NB4 (cell line): ENCODE measurements around the gene FAM53C.

Source experiments
- DNase-seq: peaks from one replicate; pipeline ENCODE4 v3.0.0; 2010; ENCODE audit warnings: low read depth
- H3K4me3 ChIP-seq: one replicate; pipeline ENCODE4 v1.5.1; 2011; ENCODE audit warnings: mild to moderate bottlenecking, low read depth, low read length, moderate library complexity
- MYC ChIP-seq: IDR thresholded peaks from 2 replicates; pipeline ENCODE4 v1.6.1; 2011; ENCODE audit warnings: low read depth, low read length
- POLR2A ChIP-seq: IDR thresholded peaks from 2 replicates; pipeline ENCODE4 v1.6.1; 2011; ENCODE audit warnings: mild to moderate bottlenecking; ENCODE audit not compliant: insufficient read length; ENCODE audit errors: extremely low read depth
- TF ChIP-seq, protein P1 (sequence below): IDR thresholded peaks from 2 replicates; pipeline ENCODE4 v1.6.1; 2011; ENCODE audit warnings: low read depth, low read length
- TF ChIP-seq, protein P2 (sequence below): IDR thresholded peaks from one replicate; pipeline ENCODE4 v1.5.1; 2012; ENCODE audit warnings: low read depth, low read length

Gene FAM53C

DNA sequence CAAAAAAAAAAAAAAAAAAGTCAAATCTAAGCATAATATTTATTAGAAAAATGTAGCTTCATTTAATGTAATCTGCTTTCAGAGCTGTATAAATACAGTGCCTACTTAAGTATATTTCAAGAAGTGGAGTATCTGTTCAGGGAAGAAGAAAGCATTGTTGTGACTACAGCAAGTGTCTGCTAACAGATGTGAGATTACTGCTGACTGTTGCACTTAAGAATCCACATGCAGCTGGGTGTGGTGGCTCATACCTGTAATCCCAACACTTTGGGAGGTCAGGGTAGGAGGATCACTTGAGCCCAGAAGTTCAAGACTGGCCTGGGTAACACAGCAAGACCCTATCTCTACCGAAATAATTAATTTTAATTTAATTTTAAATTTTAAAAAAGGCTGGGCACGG is 33.4 kb downstream of the FAM53C start:
- TF ChIP-seq, protein P1, sequence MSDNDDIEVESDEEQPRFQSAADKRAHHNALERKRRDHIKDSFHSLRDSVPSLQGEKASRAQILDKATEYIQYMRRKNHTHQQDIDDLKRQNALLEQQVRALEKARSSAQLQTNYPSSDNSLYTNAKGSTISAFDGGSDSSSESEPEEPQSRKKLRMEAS: no peak
- TF ChIP-seq MYC (no peak), POLR2A (no peak)
- TF ChIP-seq, protein P2, sequence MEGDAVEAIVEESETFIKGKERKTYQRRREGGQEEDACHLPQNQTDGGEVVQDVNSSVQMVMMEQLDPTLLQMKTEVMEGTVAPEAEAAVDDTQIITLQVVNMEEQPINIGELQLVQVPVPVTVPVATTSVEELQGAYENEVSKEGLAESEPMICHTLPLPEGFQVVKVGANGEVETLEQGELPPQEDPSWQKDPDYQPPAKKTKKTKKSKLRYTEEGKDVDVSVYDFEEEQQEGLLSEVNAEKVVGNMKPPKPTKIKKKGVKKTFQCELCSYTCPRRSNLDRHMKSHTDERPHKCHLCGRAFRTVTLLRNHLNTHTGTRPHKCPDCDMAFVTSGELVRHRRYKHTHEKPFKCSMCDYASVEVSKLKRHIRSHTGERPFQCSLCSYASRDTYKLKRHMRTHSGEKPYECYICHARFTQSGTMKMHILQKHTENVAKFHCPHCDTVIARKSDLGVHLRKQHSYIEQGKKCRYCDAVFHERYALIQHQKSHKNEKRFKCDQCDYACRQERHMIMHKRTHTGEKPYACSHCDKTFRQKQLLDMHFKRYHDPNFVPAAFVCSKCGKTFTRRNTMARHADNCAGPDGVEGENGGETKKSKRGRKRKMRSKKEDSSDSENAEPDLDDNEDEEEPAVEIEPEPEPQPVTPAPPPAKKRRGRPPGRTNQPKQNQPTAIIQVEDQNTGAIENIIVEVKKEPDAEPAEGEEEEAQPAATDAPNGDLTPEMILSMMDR: no peak
- no peak overlapping the region for H3K4me3 ChIP-seq
- DNase-seq: no peak

DNA sequence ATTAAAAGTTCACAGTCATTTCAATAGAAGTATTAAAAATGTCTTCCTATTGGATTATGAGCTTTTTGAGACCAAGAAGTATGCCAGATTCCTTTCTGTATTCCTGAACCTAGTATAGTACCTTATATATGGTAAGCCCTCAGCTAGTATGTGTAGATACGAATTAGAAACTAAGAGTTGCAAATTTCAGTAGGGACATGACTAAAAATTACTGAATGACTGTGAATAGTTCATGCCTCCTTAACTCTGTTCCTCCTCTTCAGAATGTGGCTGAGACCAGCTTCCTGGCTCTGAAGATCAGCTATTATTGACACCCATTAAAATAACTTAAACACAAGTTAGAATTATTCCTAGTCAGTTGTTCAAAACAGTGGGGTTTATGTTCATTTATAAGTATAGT is 34.2 kb downstream of the FAM53C start:
- no peak overlapping the region for H3K4me3 ChIP-seq
- TF ChIP-seq, protein P1: no peak
- TF ChIP-seq MYC (no peak), POLR2A (no peak)
- TF ChIP-seq, protein P2: no peak
- no peak for DNase-seq

DNA sequence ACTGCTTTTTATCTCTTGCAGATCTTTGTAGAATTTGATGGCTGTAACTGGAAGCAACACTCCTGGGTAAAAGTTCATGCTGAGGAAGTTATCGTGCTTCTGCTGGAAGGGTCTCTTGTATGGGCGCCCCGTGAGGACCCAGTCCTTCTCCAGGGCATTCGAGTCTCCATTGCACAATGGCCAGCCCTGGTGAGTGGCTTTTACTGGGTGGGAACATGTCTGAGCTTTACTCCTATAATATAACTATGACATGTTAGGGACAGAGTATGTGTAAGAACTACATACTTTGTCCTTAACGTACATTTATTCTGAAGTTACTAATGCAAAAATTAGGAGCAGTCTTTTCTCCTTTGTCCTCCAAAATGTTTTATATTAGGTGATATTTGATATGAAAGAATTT is 34.6 kb downstream of the FAM53C start:
- no peak overlapping the region for H3K4me3 ChIP-seq
- TF ChIP-seq, protein P1: no peak
- TF ChIP-seq POLR2A (no peak), MYC (no peak)
- TF ChIP-seq, protein P2: no peak
- DNase-seq: peak; percentile 13

DNA sequence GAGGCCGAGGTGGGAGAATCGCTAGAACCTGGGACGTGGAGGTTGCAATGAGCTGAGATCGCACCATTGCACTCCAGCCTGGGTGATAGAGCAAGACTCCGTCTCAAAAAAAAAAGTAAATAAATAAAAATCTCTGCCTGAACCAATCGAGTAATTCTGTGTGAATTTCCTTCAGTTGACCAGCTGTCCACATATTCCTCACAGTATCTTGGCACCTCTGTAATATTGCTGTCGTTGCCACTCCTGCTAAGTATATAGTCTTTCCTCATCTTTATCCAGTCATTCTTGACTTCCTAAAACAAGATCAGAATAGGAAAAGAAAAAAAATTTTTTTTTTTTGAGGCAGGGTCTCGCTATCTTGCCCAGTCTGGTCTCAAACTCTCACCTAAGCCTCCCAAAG is 44.3 kb downstream of the FAM53C start:
- H3K4me3 ChIP-seq: no peak overlapping the region
- TF ChIP-seq MYC (no peak), POLR2A (no peak)
- TF ChIP-seq, protein P1: no peak
- TF ChIP-seq, protein P2: no peak
- DNase-seq: no peak

DNA sequence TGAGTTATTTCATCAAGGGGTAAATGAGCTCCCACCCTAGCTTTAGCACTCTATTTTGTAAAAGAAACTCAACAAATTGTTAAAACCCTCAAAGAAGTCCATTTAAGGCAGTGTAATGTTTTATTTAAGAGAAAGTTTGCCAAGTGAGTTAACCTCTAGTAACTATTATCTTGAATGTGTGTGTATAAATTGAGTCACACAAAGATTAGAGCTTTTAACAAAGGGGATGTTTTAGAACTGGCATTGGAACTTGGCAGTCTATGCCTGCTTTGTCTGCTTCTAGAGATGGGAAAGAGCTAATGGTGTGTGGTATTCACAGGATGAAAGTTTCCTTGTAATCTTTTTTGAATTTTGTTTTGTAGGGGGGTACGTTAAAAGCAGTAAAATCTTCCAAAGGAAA is 47.6 kb downstream of the FAM53C start:
- no peak for TF ChIP-seq POLR2A
- TF ChIP-seq, protein P1: no peak
- TF ChIP-seq MYC: no peak
- TF ChIP-seq, protein P2: no peak
- H3K4me3 ChIP-seq: no peak overlapping the region
- no peak for DNase-seq

DNA sequence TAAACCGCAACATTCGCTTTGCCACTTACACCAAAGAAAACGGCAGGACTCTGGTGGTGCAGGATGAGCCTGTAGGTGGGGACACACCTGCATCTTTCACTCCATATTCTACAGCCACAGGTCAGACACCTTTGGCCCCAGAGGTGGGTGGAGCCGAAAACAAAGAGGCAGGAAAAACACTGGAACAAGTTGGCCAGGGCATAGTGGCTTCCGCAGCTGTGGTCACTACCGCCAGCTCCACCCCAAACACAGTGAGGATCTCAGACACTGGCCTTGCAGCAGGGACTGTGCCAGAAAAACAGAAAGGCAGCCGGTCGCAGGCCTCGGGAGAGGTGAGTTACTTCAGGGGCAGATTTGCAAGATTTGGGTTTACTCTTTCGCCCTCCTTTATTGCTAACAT is 48.2 kb downstream of the FAM53C start:
- H3K4me3 ChIP-seq: no peak overlapping the region
- no peak for DNase-seq

More for the DNA sequence above, 48.2 kb downstream of the FAM53C start:
- TF ChIP-seq POLR2A (no peak), MYC (no peak)
- TF ChIP-seq, protein P1: no peak
- TF ChIP-seq, protein P2: no peak
